Lung microvascular endothelial cell (primary cell): Measurements from ENCODE around the gene HMGXB3. TPM values are rescaled to one million over a fixed set of nuclear protein-coding genes. Genes with fewer than 3 reads are reported as not detected.

ENCODE experiments used
- DNase-seq, 2 donors: peaks; one replicate each; pipeline versions ENCODE4 v3.0.0 to v3.0.0-alpha.2; 2010; ENCODE audit warnings: low read depth in 2 of 2
- total RNA-seq: library from RNA; depleted of rRNA; stranded (reverse); fragments of >200 nt; gene quantifications from 2 replicates; pipeline ENCODE4 v1.2.1, GENCODE V29; 2014

The HMGXB3 gene
- 20.3 and 29.8 TPM in 2 replicates for total RNA-seq

- peak; percentile 91 to 94 for DNase-seq
Observed at GRCh38 chr5:150000256-150000989, at the start of gene HMGXB3, which contains the start of gene TIGD6. Gene HMGXB3, plus strand, starts transcription at chr5:150000739. Its CDS starts 4,114 bp downstream, at chr5:150004853. Gene TIGD6, minus strand, starts transcription at chr5:150000654. Its CDS starts 4,306 bp downstream, at chr5:149996348.

- no peak for DNase-seq
Observed at GRCh38 chr5:149951138-149951749, 49.3 kb upstream of the HMGXB3 start.

- DNase-seq = no peak
Observed at GRCh38 chr5:149953436-149954121, 47.0 kb upstream of the HMGXB3 start.

- DNase-seq = peak in 1 of 2 donors; percentile 46
Observed at GRCh38 chr5:149954798-149955197, 45.7 kb upstream of the HMGXB3 start.

- no peak for DNase-seq
Observed at GRCh38 chr5:149956685-149957084, 43.9 kb upstream of the HMGXB3 start.

GRCh38 chr5:149957855-149958254 lies 42.7 kb upstream of the HMGXB3 start:
- DNase-seq = no peak

GRCh38 chr5:149959406-149960236 lies 40.9 kb upstream of the HMGXB3 start:
- peak; percentile 10 to 84 for DNase-seq

- DNase-seq = peak; percentile 95 to 99
Observed at GRCh38 chr5:149960272-149961185, 40.0 kb upstream of the HMGXB3 start, which contains the start of gene SLC26A2. Gene SLC26A2, plus strand, starts transcription at chr5:149960758. Its CDS starts 16,895 bp downstream, at chr5:149977653.

GRCh38 chr5:149961186-149961685 lies 39.3 kb upstream of the HMGXB3 start:
- DNase-seq = peak in 1 of 2 donors; percentile 5

GRCh38 chr5:149961957-149962409 lies 38.6 kb upstream of the HMGXB3 start:
- peak; percentile 68 to 80 for DNase-seq

GRCh38 chr5:149962601-149963300 lies 37.8 kb upstream of the HMGXB3 start:
- no peak for DNase-seq

- DNase-seq = no peak
Observed at GRCh38 chr5:149963729-149964128, 36.8 kb upstream of the HMGXB3 start.

GRCh38 chr5:149966946-149967345 lies 33.6 kb upstream of the HMGXB3 start:
- DNase-seq = no peak

- no peak for DNase-seq
Observed at GRCh38 chr5:149969181-149969930, 31.2 kb upstream of the HMGXB3 start.

GRCh38 chr5:149975409-149975808 lies 25.1 kb upstream of the HMGXB3 start:
- DNase-seq = peak in 1 of 2 donors; percentile 35

- no peak for DNase-seq
Observed at GRCh38 chr5:149979896-149980295, 20.6 kb upstream of the HMGXB3 start.

- no peak for DNase-seq
Observed at GRCh38 chr5:149981206-149981605, 19.3 kb upstream of the HMGXB3 start.

GRCh38 chr5:149982505-149982904 lies 18.0 kb upstream of the HMGXB3 start:
- DNase-seq = no peak
